ENCODE data around the gene THBS2.

THBS2 gene

DNA sequence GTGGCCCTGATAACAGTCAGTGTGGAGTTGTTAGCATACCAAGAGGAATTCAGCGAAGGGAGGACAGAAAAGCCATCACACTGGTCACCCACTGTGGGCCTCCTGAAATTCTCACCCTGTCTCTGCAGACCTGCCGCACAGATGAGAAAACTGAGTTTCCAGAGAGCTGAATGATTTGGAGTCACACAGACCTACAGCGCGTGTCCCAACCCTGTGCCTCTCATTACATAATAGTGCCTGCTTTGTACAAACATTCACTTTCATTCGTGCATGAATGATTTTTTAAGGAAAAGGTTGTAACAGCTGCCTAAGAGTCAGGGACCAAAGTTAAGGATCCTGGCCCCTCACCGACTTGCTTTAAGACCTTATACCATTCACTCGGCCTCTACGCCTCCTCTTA, 62.7 kb downstream of the THBS2 start:
- Histone ChIP-seq H2BK12ac (ENCODE audit: low read length in 2 of 2) (no peak overlapping the region), H3K4ac (ENCODE audit: low read depth in 1 of 2, low read length in 2 of 2) (no peak overlapping the region), H3K79me1 (replicated peaks; ENCODE audit: low read length, poor library complexity, severe bottlenecking) (no peaks in the 10 kb centered on the region), H3K9ac (ENCODE audit: low read length) (peak overlapping the region; percentile 74), H4K91ac (ENCODE audit: low read length) (no peak overlapping the region), H2BK15ac (ENCODE audit: low read depth, poor library complexity, severe bottlenecking) (no peak overlapping the region), H3K4me3 (ENCODE audit: insufficient read depth in 1 of 2, low read depth in 1 of 2, low read length in 2 of 2) (no peak overlapping the region), H2BK5ac (ENCODE audit: low read depth, low read length, poor library complexity, severe bottlenecking) (no peak overlapping the region), H2BK120ac (ENCODE audit: low read depth, low read length) (no peak overlapping the region), H4K8ac (ENCODE audit: low read length) (no peak overlapping the region), H2AFZ (ENCODE audit: low read depth, low read length) (no peak overlapping the region), H3K36me3 (ENCODE audit: control insufficient read depth in 1 of 2, insufficient read depth in 2 of 2, low read depth in 1 of 2, low read length in 2 of 2) (no peaks in the 10 kb centered on the region), H3K9me3 (ENCODE audit: control insufficient read depth, low read length) (no peaks in the 10 kb centered on the region), H3K27me3 (ENCODE audit: control insufficient read depth in 1 of 2, insufficient read depth in 1 of 2, low read length in 2 of 2) (no peaks in the 10 kb centered on the region), H3K4me2 (ENCODE audit: low read length, poor library complexity, severe bottlenecking) (no peak overlapping the region), H2AK5ac (ENCODE audit: low read length, severe bottlenecking) (peak overlapping the region; percentile 8), H3K4me1 (ENCODE audit: control insufficient read depth, insufficient read depth, low read depth, low read length) (peaks cover 25% of the 10 kb centered on the region), H3K14ac (ENCODE audit: low read length in 2 of 2) (no peak overlapping the region), H3K27ac (ENCODE audit: low read length, poor library complexity, severe bottlenecking) (peak overlapping the region; percentile 17), H3K18ac (ENCODE audit: low read depth in 1 of 2, low read length in 2 of 2) (no peak overlapping the region), H3K23ac (ENCODE audit: low read length in 2 of 2) (no peak overlapping the region)
- DNase-seq = no peak
- WGBS = 95% methylated on average over 5 of the region's 8 CpGs

DNA sequence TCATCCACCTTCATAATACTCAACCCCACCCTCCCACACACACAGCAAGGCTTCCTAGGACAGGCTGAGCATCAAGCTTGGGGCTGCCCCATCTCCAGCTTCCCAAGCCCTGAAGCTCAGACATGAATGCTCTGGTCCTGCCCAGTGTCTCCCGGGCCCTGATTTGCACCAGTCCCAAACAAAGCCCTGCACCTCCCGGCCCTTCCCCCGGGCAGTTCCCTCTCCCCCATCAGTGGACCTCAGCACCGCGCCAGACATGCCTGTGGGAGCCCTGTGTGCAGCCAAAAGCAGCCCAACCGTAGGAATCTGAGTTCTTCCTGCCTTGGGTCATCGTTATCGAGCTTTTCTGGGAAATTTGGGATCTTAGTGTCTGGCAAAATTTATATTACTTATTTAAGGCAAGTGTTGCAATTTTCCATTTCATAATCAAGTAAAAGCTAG, 63.5 kb downstream of the THBS2 start:
- Histone ChIP-seq H3K4me2 (ENCODE audit: low read length, poor library complexity, severe bottlenecking) (no peak overlapping the region), H2AK5ac (ENCODE audit: low read length, severe bottlenecking) (peak overlapping the region; percentile 95), H2BK120ac (ENCODE audit: low read depth, low read length) (no peak overlapping the region), H2AFZ (ENCODE audit: low read depth, low read length) (no peak overlapping the region), H2BK12ac (ENCODE audit: low read length in 2 of 2) (no peak overlapping the region), H3K27me3 (ENCODE audit: control insufficient read depth in 1 of 2, insufficient read depth in 1 of 2, low read length in 2 of 2) (no peaks in the 10 kb centered on the region), H3K23ac (ENCODE audit: low read length in 2 of 2) (no peak overlapping the region), H4K8ac (ENCODE audit: low read length) (no peak overlapping the region), H3K9me3 (ENCODE audit: control insufficient read depth, low read length) (no peaks in the 10 kb centered on the region), H3K9ac (ENCODE audit: low read length) (peak overlapping the region; percentile 74), H2BK5ac (ENCODE audit: low read depth, low read length, poor library complexity, severe bottlenecking) (peak overlapping the region; percentile 83), H3K27ac (ENCODE audit: low read length, poor library complexity, severe bottlenecking) (peak overlapping the region; percentile 70), H3K18ac (ENCODE audit: low read depth in 1 of 2, low read length in 2 of 2) (no peak overlapping the region), H3K4me3 (ENCODE audit: insufficient read depth in 1 of 2, low read depth in 1 of 2, low read length in 2 of 2) (peak overlapping the region in 1 of 2 experiments; percentile 15), H3K4ac (ENCODE audit: low read depth in 1 of 2, low read length in 2 of 2) (no peak overlapping the region), H4K91ac (ENCODE audit: low read length) (no peak overlapping the region), H3K4me1 (ENCODE audit: control insufficient read depth, insufficient read depth, low read depth, low read length) (peaks cover 25% of the 10 kb centered on the region), H3K14ac (ENCODE audit: low read length in 2 of 2) (no peak overlapping the region), H2BK15ac (ENCODE audit: low read depth, poor library complexity, severe bottlenecking) (no peak overlapping the region), H3K36me3 (ENCODE audit: control insufficient read depth in 1 of 2, insufficient read depth in 2 of 2, low read depth in 1 of 2, low read length in 2 of 2) (no peaks in the 10 kb centered on the region), H3K79me1 (replicated peaks; ENCODE audit: low read length, poor library complexity, severe bottlenecking) (no peaks in the 10 kb centered on the region)
- DNase-seq = no peak
- 71% methylated on average over 5 of the region's 8 CpGs for WGBS

DNA sequence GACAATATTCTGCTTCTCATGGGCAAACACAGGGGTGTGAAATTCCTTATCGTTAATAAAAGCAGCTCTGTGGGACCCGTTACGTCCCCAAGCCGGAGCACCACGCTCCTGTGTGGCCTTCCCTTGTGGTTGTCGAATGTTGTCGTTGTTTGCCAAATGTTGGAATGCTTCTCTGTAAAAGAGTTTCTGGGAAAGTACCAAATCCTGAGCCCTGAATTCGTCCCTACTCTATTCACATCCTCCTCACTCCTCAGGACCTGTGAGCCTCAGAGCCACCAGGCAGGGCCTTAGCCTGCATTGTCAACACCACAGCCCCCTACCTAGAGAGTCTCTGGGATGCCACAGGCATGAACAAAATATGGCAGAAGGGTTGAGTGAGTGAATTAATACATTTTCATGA, 64.0 kb downstream of the THBS2 start:
- WGBS = 50% methylated on average over 6 of the region's 8 CpGs
- no peak overlapping the region for H3K4ac ChIP-seq (ENCODE audit: low read depth in 1 of 2, low read length in 2 of 2)

DNA sequence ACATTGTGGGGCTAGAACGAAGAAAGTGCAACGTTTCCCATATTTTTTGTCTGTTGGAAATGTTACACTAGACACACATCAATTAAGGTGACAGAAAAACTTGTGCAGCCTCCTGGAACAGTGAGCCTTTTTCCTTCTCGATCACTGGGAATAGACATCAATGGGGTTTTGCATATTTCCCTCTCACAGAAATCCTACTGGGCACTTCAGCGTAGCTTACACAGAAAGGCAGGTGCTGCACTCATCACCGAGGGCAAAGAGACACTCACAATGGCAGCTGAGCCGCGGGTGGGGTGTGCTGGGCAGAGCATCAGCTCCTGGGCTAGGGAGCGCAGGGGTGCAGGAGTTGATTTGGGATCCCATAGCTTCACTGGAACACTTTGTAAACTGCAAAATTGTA, 64.5 kb downstream of the THBS2 start:
- 80% methylated on average over 7 of the region's 8 CpGs for WGBS
- no peak overlapping the region for H3K4me3 ChIP-seq (ENCODE audit: insufficient read depth in 1 of 2, low read depth in 1 of 2, low read length in 2 of 2)

More for the DNA sequence above, 64.0 kb downstream of the THBS2 start:
- Histone ChIP-seq H2AFZ (ENCODE audit: low read depth, low read length) (no peak overlapping the region), H3K18ac (ENCODE audit: low read depth in 1 of 2, low read length in 2 of 2) (no peak overlapping the region), H4K8ac (ENCODE audit: low read length) (no peak overlapping the region), H4K91ac (ENCODE audit: low read length) (no peak overlapping the region), H2BK120ac (ENCODE audit: low read depth, low read length) (no peak overlapping the region), H3K9me3 (ENCODE audit: control insufficient read depth, low read length) (no peaks in the 10 kb centered on the region), H3K36me3 (ENCODE audit: control insufficient read depth in 1 of 2, insufficient read depth in 2 of 2, low read depth in 1 of 2, low read length in 2 of 2) (no peaks in the 10 kb centered on the region), H3K4me2 (ENCODE audit: low read length, poor library complexity, severe bottlenecking) (no peak overlapping the region), H3K27me3 (ENCODE audit: control insufficient read depth in 1 of 2, insufficient read depth in 1 of 2, low read length in 2 of 2) (no peaks in the 10 kb centered on the region), H3K23ac (ENCODE audit: low read length in 2 of 2) (no peak overlapping the region), H3K4me1 (ENCODE audit: control insufficient read depth, insufficient read depth, low read depth, low read length) (peaks cover 25% of the 10 kb centered on the region), H2BK12ac (ENCODE audit: low read length in 2 of 2) (no peak overlapping the region), H3K79me1 (replicated peaks; ENCODE audit: low read length, poor library complexity, severe bottlenecking) (no peaks in the 10 kb centered on the region), H3K4me3 (ENCODE audit: insufficient read depth in 1 of 2, low read depth in 1 of 2, low read length in 2 of 2) (peak overlapping the region in 1 of 2 experiments; percentile 15), H3K14ac (ENCODE audit: low read length in 2 of 2) (no peak overlapping the region), H2BK5ac (ENCODE audit: low read depth, low read length, poor library complexity, severe bottlenecking) (peak overlapping the region; percentile 83), H2BK15ac (ENCODE audit: low read depth, poor library complexity, severe bottlenecking) (no peak overlapping the region), H2AK5ac (ENCODE audit: low read length, severe bottlenecking) (peak overlapping the region; percentile 95), H3K9ac (ENCODE audit: low read length) (peak overlapping the region; percentile 74), H3K27ac (ENCODE audit: low read length, poor library complexity, severe bottlenecking) (peak overlapping the region; percentile 70)
- DNase-seq = no peak

More for the DNA sequence above, 64.5 kb downstream of the THBS2 start:
- Histone ChIP-seq H4K8ac (ENCODE audit: low read length) (no peak overlapping the region), H2BK12ac (ENCODE audit: low read length in 2 of 2) (no peak overlapping the region), H2BK5ac (ENCODE audit: low read depth, low read length, poor library complexity, severe bottlenecking) (no peak overlapping the region), H3K4me1 (ENCODE audit: control insufficient read depth, insufficient read depth, low read depth, low read length) (peaks cover 24% of the 10 kb centered on the region), H2BK120ac (ENCODE audit: low read depth, low read length) (no peak overlapping the region), H3K23ac (ENCODE audit: low read length in 2 of 2) (no peak overlapping the region), H2AK5ac (ENCODE audit: low read length, severe bottlenecking) (peak overlapping the region; percentile 51), H3K79me1 (replicated peaks; ENCODE audit: low read length, poor library complexity, severe bottlenecking) (no peaks in the 10 kb centered on the region), H3K36me3 (ENCODE audit: control insufficient read depth in 1 of 2, insufficient read depth in 2 of 2, low read depth in 1 of 2, low read length in 2 of 2) (no peaks in the 10 kb centered on the region), H3K27me3 (ENCODE audit: control insufficient read depth in 1 of 2, insufficient read depth in 1 of 2, low read length in 2 of 2) (no peaks in the 10 kb centered on the region), H3K27ac (ENCODE audit: low read length, poor library complexity, severe bottlenecking) (no peak overlapping the region), H3K4ac (ENCODE audit: low read depth in 1 of 2, low read length in 2 of 2) (no peak overlapping the region), H3K4me2 (ENCODE audit: low read length, poor library complexity, severe bottlenecking) (no peak overlapping the region), H2BK15ac (ENCODE audit: low read depth, poor library complexity, severe bottlenecking) (no peak overlapping the region), H3K9ac (ENCODE audit: low read length) (peak overlapping the region; percentile 74), H3K14ac (ENCODE audit: low read length in 2 of 2) (no peak overlapping the region), H2AFZ (ENCODE audit: low read depth, low read length) (no peak overlapping the region), H3K9me3 (ENCODE audit: control insufficient read depth, low read length) (no peaks in the 10 kb centered on the region), H3K18ac (ENCODE audit: low read depth in 1 of 2, low read length in 2 of 2) (no peak overlapping the region), H4K91ac (ENCODE audit: low read length) (no peak overlapping the region)
- DNase-seq = no peak
